ENCODE results near the gene SP3. TPM values are rescaled to one million over a fixed set of nuclear protein-coding genes. Genes with fewer than 3 reads are reported as not detected.

The SP3 gene
- 41.2 and 68.1 TPM in 2 replicates for total RNA-seq

GRCh38 chr2:173965372-173966025 lies at the start of gene SP3:
Gene SP3 (minus strand): TSS chr2:173965373. CDS start chr2:173965171, 202 bp downstream.
- DNase-seq (ENCODE audit: low read depth) = peak; percentile 64
- TF ChIP-seq, protein P1, sequence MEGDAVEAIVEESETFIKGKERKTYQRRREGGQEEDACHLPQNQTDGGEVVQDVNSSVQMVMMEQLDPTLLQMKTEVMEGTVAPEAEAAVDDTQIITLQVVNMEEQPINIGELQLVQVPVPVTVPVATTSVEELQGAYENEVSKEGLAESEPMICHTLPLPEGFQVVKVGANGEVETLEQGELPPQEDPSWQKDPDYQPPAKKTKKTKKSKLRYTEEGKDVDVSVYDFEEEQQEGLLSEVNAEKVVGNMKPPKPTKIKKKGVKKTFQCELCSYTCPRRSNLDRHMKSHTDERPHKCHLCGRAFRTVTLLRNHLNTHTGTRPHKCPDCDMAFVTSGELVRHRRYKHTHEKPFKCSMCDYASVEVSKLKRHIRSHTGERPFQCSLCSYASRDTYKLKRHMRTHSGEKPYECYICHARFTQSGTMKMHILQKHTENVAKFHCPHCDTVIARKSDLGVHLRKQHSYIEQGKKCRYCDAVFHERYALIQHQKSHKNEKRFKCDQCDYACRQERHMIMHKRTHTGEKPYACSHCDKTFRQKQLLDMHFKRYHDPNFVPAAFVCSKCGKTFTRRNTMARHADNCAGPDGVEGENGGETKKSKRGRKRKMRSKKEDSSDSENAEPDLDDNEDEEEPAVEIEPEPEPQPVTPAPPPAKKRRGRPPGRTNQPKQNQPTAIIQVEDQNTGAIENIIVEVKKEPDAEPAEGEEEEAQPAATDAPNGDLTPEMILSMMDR (conservative IDR thresholded peaks at IDR 0.05; ENCODE audit: low read depth, low read length) = no peak
- peak within 1 kb of the TSS; percentile 79 for H3K4me3 ChIP-seq (ENCODE audit: low read depth, low read length)

- no peak for DNase-seq (ENCODE audit: low read depth)
- no peak overlapping the region for H3K4me3 ChIP-seq (ENCODE audit: low read depth, low read length)
- TF ChIP-seq, protein P1 (conservative IDR thresholded peaks at IDR 0.05; ENCODE audit: low read depth, low read length) = no peak
These were observed 49.5 kb upstream of the SP3 start for GRCh38 chr2:174014699-174015070.

DNA sequence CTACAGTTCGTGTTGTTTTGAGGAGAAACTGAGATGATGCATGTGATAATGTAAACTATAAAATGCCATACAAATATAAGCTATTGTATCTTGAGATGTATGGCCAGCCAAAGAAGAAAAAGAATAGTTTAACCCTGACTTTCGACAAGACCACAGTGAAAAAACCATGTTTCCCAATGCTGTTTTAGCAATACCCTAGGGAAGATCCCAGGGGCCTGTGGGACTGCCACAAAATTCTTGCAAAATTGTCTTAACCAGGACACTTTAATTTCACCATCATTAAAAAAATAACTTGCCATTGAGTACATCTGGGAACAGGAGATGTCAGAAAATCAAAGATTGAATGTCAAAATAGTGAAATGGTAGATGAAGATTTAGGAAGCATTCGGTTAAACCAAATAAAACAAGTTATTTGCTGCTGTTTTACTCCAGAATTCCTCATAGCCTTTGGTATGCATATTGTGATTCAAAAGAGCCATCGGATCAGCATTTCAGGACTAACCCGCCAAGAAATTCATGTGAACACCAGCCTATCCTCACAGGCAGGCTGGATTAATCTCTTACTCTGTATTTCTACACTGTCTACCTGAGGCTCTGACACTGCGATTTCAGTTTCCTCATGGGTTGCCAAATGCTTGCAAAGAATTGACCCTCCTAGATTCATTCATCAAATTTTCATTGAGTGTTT lies 49.0 kb upstream of the SP3 start:
- no peak overlapping the region for H3K4me3 ChIP-seq (ENCODE audit: low read depth, low read length)
- TF ChIP-seq, protein P1 (conservative IDR thresholded peaks at IDR 0.05; ENCODE audit: low read depth, low read length) = no peak
- no peak for DNase-seq (ENCODE audit: low read depth)

GRCh38 chr2:174013315-174013751 lies 48.2 kb upstream of the SP3 start:
- no peak for DNase-seq (ENCODE audit: low read depth)
- TF ChIP-seq, protein P1 (conservative IDR thresholded peaks at IDR 0.05; ENCODE audit: low read depth, low read length) = no peak

DNA sequence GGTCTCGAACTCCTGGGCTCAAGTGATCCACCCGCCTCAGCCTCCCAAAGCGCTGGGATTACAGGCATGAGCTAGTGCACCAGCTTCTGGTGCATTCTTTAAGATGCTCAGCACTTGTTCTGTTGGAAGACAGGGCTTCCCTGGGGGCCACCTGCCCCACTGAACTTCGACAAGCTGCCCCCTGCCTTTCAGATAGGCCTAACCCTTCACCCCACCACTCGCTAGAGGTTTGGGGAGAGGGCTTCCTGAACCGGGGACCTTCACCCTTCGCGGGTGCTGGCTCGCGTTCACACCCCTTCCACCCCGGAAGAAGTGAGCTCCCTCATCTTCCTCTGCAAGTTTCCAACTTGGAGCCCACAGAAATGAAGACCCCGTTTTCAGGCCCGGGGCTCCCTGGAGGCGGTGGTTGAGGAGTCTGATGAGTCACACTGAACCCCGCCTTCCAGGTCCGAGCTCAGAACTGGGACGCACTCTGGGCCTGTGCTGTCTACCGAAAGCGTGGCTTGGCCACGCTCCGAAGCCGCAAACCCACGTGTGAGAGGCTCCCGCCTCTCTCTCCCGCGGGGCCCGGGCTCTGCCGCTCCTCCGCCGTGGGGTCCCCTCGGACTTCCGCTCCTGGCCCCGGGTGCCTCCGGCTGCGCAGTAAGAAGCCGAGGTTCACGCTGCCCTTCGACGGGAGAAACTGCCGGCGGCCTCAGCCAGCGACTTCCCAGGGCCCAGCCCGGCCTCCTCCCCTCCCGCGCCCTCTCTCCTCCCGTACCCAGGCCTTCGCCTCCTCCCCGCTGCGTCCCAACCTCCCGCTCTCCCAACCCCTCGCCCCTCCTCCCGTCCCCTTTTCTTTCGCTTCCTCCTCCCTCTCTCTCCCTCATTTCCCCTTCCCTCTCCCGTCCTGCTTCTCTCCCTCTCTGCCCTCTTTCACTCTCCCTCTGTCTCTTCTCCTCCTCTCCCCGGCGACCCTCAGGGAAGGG lies 47.5 kb upstream of the SP3 start:
- TF ChIP-seq, protein P1 (conservative IDR thresholded peaks at IDR 0.05; ENCODE audit: low read depth, low read length) = no peak

More at GRCh38 chr2:174013315-174013751, 48.2 kb upstream of the SP3 start:
- peak overlapping the region; percentile 59 for H3K4me3 ChIP-seq (ENCODE audit: low read depth, low read length)

GRCh38 chr2:174011796-174012195 lies 46.6 kb upstream of the SP3 start:
- TF ChIP-seq, protein P1 (conservative IDR thresholded peaks at IDR 0.05; ENCODE audit: low read depth, low read length) = no peak
- no peak for DNase-seq (ENCODE audit: low read depth)
- H3K4me3 ChIP-seq (ENCODE audit: low read depth, low read length) = no peak overlapping the region

More for the DNA sequence above, 47.5 kb upstream of the SP3 start:
- DNase-seq (ENCODE audit: low read depth) = no peak
- H3K4me3 ChIP-seq (ENCODE audit: low read depth, low read length) = peak overlapping the region; percentile 59

Measured in epithelial cell of proximal tubule (primary cell).